ENCODE data around the gene BBS2.

DNA sequence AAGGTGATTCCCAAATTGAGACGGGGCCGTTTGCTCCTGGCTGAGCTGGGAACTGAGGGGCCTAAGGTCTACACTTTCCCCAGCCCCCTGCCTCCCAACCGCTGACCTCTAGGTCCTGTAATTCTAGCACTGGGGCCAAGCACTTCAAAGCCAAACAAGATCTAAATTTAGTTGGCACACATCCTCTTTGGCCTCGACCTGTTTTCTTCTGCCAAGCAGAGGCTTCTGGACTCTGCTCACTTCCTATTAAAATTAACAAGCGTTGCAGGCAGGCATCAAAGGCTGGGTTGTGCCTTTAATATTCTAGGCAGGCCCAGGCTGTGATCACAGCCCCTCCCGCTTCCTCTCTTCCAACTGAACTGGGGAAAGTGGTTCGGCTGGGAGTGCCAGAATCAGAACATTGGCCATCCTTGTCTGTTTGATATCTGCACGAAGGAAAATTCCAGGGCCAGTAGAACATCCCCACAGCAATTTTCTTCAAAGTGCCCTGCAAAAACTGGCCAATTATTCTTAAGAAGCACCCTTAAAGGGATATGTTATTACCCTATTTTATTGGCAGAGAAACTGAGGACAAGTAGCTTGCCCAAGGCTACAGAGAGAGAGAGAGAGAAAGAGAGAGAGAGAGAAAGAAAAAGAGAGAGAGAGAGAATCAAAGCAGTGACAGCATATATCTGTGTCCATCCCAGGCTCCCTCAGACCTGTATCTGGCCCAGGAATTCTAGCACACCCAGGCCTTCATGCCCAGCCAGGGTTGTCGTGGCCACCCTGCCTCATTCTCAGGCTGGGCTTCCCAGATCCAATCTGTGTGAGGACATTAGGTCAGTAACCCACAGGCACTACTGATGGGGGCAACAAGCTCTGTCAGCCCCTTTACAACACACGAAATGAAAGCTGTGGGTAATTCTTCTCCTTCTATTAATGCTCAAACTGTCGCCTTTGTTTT lies 32.2 kb upstream of the BBS2 start:
- TF ChIP-seq, protein P1, sequence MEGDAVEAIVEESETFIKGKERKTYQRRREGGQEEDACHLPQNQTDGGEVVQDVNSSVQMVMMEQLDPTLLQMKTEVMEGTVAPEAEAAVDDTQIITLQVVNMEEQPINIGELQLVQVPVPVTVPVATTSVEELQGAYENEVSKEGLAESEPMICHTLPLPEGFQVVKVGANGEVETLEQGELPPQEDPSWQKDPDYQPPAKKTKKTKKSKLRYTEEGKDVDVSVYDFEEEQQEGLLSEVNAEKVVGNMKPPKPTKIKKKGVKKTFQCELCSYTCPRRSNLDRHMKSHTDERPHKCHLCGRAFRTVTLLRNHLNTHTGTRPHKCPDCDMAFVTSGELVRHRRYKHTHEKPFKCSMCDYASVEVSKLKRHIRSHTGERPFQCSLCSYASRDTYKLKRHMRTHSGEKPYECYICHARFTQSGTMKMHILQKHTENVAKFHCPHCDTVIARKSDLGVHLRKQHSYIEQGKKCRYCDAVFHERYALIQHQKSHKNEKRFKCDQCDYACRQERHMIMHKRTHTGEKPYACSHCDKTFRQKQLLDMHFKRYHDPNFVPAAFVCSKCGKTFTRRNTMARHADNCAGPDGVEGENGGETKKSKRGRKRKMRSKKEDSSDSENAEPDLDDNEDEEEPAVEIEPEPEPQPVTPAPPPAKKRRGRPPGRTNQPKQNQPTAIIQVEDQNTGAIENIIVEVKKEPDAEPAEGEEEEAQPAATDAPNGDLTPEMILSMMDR (IDR thresholded peaks at IDR 0.05; ENCODE audit: insufficient read depth, low read depth, low read length) = no peak
- no peak for TF ChIP-seq EZH2 (IDR thresholded peaks at IDR 0.05; ENCODE audit: insufficient read depth, low read length)

Data from astrocyte (in vitro differentiated cells and primary cell).